Inferior parietal cortex (tissue), 1 donor: ENCODE results near the gene PTTG1IP.
A peak's percentile ranks its signal among the peaks of the same experiment; 100 is the strongest.
"Not testable (repeated sequence)": the region's sequence is repeated elsewhere in the genome, so short reads cannot be mapped to it uniquely, and the experiment has no call there.

Experiments
- DNase-seq: peaks from one replicate; pipeline ENCODE4 v3.0.0-alpha.2; 2016; ENCODE audit errors: extremely low spot score

PTTG1IP gene

GRCh38 chr21:44883250-44883649 is 9.8 kb upstream of the PTTG1IP start:
- DNase-seq, result no peak

GRCh38 chr21:44881198-44881872 is 7.8 kb upstream of the PTTG1IP start:
- DNase-seq, result no peak

- DNase-seq, result peak; percentile 32
Measured at GRCh38 chr21:44880405-44881197, 7.1 kb upstream of the PTTG1IP start.

GRCh38 chr21:44879238-44879637 is 5.7 kb upstream of the PTTG1IP start:
- DNase-seq, result not testable (repeated sequence)

- peak; percentile 34 for DNase-seq
Measured at GRCh38 chr21:44878053-44878982, 4.8 kb upstream of the PTTG1IP start.

- no peak for DNase-seq
Measured at GRCh38 chr21:44876849-44877575, 3.5 kb upstream of the PTTG1IP start.

GRCh38 chr21:44875316-44875700 is 1.8 kb upstream of the PTTG1IP start:
- peak; percentile 24 for DNase-seq

- no peak for DNase-seq
Measured at GRCh38 chr21:44874497-44875315, 1.2 kb upstream of the PTTG1IP start.

- DNase-seq, result no peak
Measured at GRCh38 chr21:44874240-44874496, 678 bp upstream of the PTTG1IP start.

GRCh38 chr21:44872649-44873355 is 688 bp downstream of the PTTG1IP start:
- no peak for DNase-seq

- no peak for DNase-seq
Measured at GRCh38 chr21:44872323-44872648, 1.2 kb downstream of the PTTG1IP start.

- no peak for DNase-seq
Measured at GRCh38 chr21:44871576-44872269, 1.8 kb downstream of the PTTG1IP start.

- DNase-seq, result no peak
Measured at GRCh38 chr21:44870748-44871495, 2.6 kb downstream of the PTTG1IP start.

- DNase-seq, result no peak
Measured at GRCh38 chr21:44869781-44870747, 3.4 kb downstream of the PTTG1IP start.

GRCh38 chr21:44868707-44869106 is 4.8 kb downstream of the PTTG1IP start:
- DNase-seq, result no peak

GRCh38 chr21:44867999-44868700 is 5.3 kb downstream of the PTTG1IP start:
- DNase-seq, result no peak

- DNase-seq, result no peak
Measured at GRCh38 chr21:44867464-44867863, 6.0 kb downstream of the PTTG1IP start.
